Astrocyte of the spinal cord (primary cell): Measurements from ENCODE around the gene QRICH1.

Source experiments
- DNase-seq: peaks from one replicate; pipeline ENCODE4 v3.0.0; 2011; ENCODE audit warnings: low read depth, low spot score
- H3K4me3 ChIP-seq: 2 replicates; pipeline ENCODE4 v1.5.1; 2011; ENCODE audit warnings: low read depth, mild to moderate bottlenecking, low read length, moderate library complexity
- in situ Hi-C: cut with HindIII; loops from 2 replicates; pipeline ENCODE4 v1.10.0; 2017; ENCODE audit warnings: low sequenced_read_pairs
- TF ChIP-seq, protein P1 (sequence below): IDR thresholded peaks from 2 replicates; pipeline ENCODE4 v1.5.1; 2012; ENCODE audit warnings: low read depth, mild to moderate bottlenecking, low read length, inconsistent platforms

The QRICH1 gene

GRCh38 chr3:49120096-49120437 lies 26.2 kb upstream of the QRICH1 start:
- TF ChIP-seq, protein P1, sequence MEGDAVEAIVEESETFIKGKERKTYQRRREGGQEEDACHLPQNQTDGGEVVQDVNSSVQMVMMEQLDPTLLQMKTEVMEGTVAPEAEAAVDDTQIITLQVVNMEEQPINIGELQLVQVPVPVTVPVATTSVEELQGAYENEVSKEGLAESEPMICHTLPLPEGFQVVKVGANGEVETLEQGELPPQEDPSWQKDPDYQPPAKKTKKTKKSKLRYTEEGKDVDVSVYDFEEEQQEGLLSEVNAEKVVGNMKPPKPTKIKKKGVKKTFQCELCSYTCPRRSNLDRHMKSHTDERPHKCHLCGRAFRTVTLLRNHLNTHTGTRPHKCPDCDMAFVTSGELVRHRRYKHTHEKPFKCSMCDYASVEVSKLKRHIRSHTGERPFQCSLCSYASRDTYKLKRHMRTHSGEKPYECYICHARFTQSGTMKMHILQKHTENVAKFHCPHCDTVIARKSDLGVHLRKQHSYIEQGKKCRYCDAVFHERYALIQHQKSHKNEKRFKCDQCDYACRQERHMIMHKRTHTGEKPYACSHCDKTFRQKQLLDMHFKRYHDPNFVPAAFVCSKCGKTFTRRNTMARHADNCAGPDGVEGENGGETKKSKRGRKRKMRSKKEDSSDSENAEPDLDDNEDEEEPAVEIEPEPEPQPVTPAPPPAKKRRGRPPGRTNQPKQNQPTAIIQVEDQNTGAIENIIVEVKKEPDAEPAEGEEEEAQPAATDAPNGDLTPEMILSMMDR: no peak
- H3K4me3 ChIP-seq: peak overlapping the region; percentile 91
- in situ Hi-C loops: no loop called here
- DNase-seq: no peak

DNA sequence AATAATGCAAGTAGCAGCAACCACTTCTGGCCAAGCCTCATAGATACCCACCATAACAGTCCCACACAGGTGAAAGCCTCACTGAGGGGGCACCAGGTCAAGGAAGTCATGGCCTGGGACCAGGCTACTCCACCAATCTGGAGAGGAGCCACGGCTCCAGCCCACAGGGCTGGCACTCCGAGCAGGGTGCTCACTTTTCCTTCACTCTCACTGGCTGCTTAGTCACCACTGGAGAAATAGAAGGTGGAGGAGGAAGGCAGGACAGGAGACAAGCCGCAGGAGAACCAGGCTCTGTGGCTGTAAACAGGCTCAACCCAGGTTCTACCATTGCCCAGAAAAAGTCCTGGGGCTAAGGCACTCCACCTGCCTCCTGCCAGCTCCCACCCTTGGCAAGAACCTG lies 25.6 kb upstream of the QRICH1 start:
- TF ChIP-seq, protein P1: no peak
- H3K4me3 ChIP-seq: peak overlapping the region; percentile 91
- in situ Hi-C loops: no loop called here
- no peak for DNase-seq

- in situ Hi-C loops: no loop called here
- no peak for DNase-seq
- H3K4me3 ChIP-seq: no peak overlapping the region
- TF ChIP-seq, protein P1: no peak
Measured at GRCh38 chr3:49119036-49119435, 25.2 kb upstream of the QRICH1 start.

DNA sequence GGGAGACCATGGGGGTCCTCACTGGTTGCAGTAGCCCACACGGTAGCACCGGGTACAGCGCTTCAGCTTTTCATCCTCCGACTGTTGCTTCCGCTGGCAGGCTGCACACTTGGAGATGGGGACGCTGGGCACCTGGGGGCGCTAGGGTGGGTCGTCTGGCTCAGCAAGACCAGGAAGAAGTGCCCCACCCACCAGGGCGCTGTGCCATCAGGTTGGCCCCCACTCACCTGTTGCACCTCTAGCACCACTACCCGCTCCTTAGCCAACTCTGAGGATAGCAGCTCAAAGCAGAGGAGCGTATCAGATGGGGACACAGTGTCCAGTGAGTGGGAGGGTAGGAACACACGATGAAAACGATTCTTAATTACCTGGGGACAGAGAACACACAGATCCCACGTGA lies 18.4 kb upstream of the QRICH1 start:
- H3K4me3 ChIP-seq: no peak overlapping the region
- in situ Hi-C loops: no loop called here
- TF ChIP-seq, protein P1: no peak
- no peak for DNase-seq

GRCh38 chr3:49111347-49111746 lies 17.5 kb upstream of the QRICH1 start:
- no peak overlapping the region for H3K4me3 ChIP-seq
- TF ChIP-seq, protein P1: no peak
- no peak for DNase-seq
- in situ Hi-C loops: no loop called here

- no peak overlapping the region for H3K4me3 ChIP-seq
- TF ChIP-seq, protein P1: no peak
- no peak for DNase-seq
- in situ Hi-C loops: no loop called here
Measured at GRCh38 chr3:49110780-49111179, 16.9 kb upstream of the QRICH1 start.

DNA sequence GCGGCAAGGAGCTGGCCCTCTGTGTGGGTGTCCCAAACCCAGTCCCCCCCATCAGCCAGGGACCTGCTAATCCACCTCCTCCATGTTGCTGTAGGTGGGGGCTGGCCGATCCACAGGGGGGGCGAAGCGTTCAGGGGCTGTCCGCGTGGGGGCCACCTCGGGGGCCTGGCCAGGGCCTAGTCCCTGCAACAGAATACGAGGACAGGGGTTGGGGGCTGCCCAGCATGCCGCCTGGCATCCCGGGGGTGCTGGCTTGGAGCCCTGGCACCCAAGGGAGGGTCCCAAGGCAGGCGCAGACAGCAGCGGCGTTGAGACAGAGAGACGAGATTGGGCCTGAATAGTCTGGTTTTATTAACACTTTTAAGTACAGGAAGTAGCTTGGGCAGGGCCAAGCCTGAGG lies 14.5 kb upstream of the QRICH1 start:
- no peak for DNase-seq
- in situ Hi-C loops: no loop called here
- TF ChIP-seq, protein P1: no peak
- no peak overlapping the region for H3K4me3 ChIP-seq
